AG04449 (cell line): Measurements from ENCODE around the gene OR51B6.
"Not testable (repeated sequence)": the region's sequence is repeated elsewhere in the genome, so short reads cannot be mapped to it uniquely, and the experiment has no call there.

ENCODE experiments used
- CTCF ChIA-PET: fragments of 350-600 bp; formaldehyde crosslinking; extraction: SDS; loops from one replicate; lab custom pipeline; 2021; ENCODE audit warnings: antibody characterized with exemption; lab: Yijun Ruan, JAX
- POLR2A ChIA-PET: fragments of 400-600, 350-600 bp; formaldehyde crosslinking; extraction: SDS; loops from one replicate; lab custom pipeline; 2020; ENCODE audit warnings: antibody characterized with exemption, inconsistent platforms; lab: Yijun Ruan, JAX
- DNase-seq: peaks from one replicate; pipeline ENCODE4 v3.0.0-alpha.2; 2010; ENCODE audit warnings: low read depth, low spot score
- H3K4me3 ChIP-seq: 2 replicates; pipeline ENCODE4 v1.5.1; 2011; ENCODE audit warnings: low read depth, mild to moderate bottlenecking, control low read depth, low read length
- CTCF ChIP-seq: IDR thresholded peaks from one replicate; pipeline ENCODE4 v1.5.1; 2011; ENCODE audit warnings: mild to moderate bottlenecking, moderate library complexity, low read length, control low read depth, inconsistent platforms; ENCODE audit not compliant: insufficient read depth; ENCODE audit errors: missing control alignments

The OR51B6 gene

GRCh38 chr11:5351208-5351607 is at the start of gene OR51B6:
Gene OR51B6, plus strand, starts transcription at chr11:5351508. Its CDS starts 0 bp downstream, at chr11:5351508.
- no peak within 1 kb of the TSS for H3K4me3 ChIP-seq
- no peak for TF ChIP-seq CTCF
- CTCF ChIA-PET: interaction anchor here (1.7 kb wide), 1 partner anchor 11 kb away, joined by 3 read pairs; no protein-coding TSS in a partner anchor
- POLR2A ChIA-PET: no interaction called here
- no peak for DNase-seq

GRCh38 chr11:5301846-5302245 is 49.5 kb upstream of the OR51B6 start, which contains the start of gene OR51B4:
Gene OR51B4, minus strand, starts transcription at chr11:5301946. Its CDS starts 0 bp downstream, at chr11:5301946.
- POLR2A ChIA-PET: no interaction called here
- DNase-seq: no peak
- H3K4me3 ChIP-seq: no peak within 1 kb of the TSS
- CTCF ChIA-PET: interaction anchor here (1.1 kb wide), 1 partner anchor 11 kb away, joined by 3 read pairs; no protein-coding TSS in a partner anchor
- TF ChIP-seq CTCF: no peak

- POLR2A ChIA-PET: no interaction called here
These were observed 47.7 kb upstream of the OR51B6 start for GRCh38 chr11:5303626-5304025.

GRCh38 chr11:5304046-5304445 is 47.3 kb upstream of the OR51B6 start:
- POLR2A ChIA-PET: no interaction called here
- DNase-seq: no peak
- TF ChIP-seq CTCF: no peak
- CTCF ChIA-PET: interaction anchor here (0.7 to 1.2 kb wide), 3 partner anchors 11 to 22 kb away, joined by 3 to 5 read pairs (median 3); no protein-coding TSS in a partner anchor
- H3K4me3 ChIP-seq: no peak overlapping the region

More at GRCh38 chr11:5303626-5304025, 47.7 kb upstream of the OR51B6 start:
- no peak for TF ChIP-seq CTCF
- H3K4me3 ChIP-seq: no peak overlapping the region
- CTCF ChIA-PET: interaction anchor here (0.7 to 1.2 kb wide), 2 partner anchors 13 to 22 kb away, joined by 3 to 5 read pairs; no protein-coding TSS in a partner anchor
- no peak for DNase-seq

- no peak overlapping the region for H3K4me3 ChIP-seq
- no peak for DNase-seq
- POLR2A ChIA-PET: no interaction called here
- TF ChIP-seq CTCF: no peak
- CTCF ChIA-PET: interaction anchor here (2.0 kb wide), 1 partner anchor 17 kb away, joined by 5 read pairs; no protein-coding TSS in a partner anchor
These were observed 43.9 kb upstream of the OR51B6 start for GRCh38 chr11:5307256-5308019.

GRCh38 chr11:5310423-5310822 is 40.9 kb upstream of the OR51B6 start:
- POLR2A ChIA-PET: no interaction called here
- CTCF ChIA-PET: no interaction called here
- H3K4me3 ChIP-seq: no peak overlapping the region
- no peak for TF ChIP-seq CTCF
- DNase-seq: no peak

- DNase-seq, H3K4me3 ChIP-seq, POLR2A ChIA-PET: not testable (repeated sequence)
- CTCF ChIA-PET: interaction anchor here (0.7 kb wide), 1 partner anchor 9 kb away, joined by 3 read pairs; no protein-coding TSS in a partner anchor
These were observed 37.8 kb upstream of the OR51B6 start for GRCh38 chr11:5313326-5314023.
